HepG2 (cell line): ENCODE results near the gene CTNND2.

Source experiments
- ARNTL ChIP-seq: sonication (generic); formaldehyde crosslinking; IDR thresholded peaks from 2 replicates; pipeline ENCODE4 v1.4.0; 2020; ENCODE audit warnings: mild to moderate bottlenecking, missing genetic modification reagents
- CBX2 ChIP-seq, 2 experiments: fragments of 200-600 bp in 1 of 2; sonication (generic); formaldehyde crosslinking in 1 of 2; IDR thresholded peaks; 2 replicates each; pipeline versions ENCODE4 v1.7.0 to v1.8.1; 2018 to 2022; ENCODE audit warnings: low read depth in 2 of 2, low read length in 1 of 2, mild to moderate bottlenecking in 1 of 2, missing genetic modification reagents in 1 of 2
- ELF1 ChIP-seq: sonication (generic); formaldehyde crosslinking; IDR thresholded peaks from 2 replicates; pipeline ENCODE4 v1.4.0; 2020; ENCODE audit warnings: missing genetic modification reagents
- HCFC1 ChIP-seq: fragments of 150-350 bp; IDR thresholded peaks from 2 replicates; pipeline ENCODE4 v1.6.1; 2014; ENCODE audit warnings: low read depth, low read length
- PHF8 ChIP-seq: sonication (generic); formaldehyde crosslinking; IDR thresholded peaks from 2 replicates; pipeline ENCODE4 v1.5.0; 2020; ENCODE audit warnings: missing genetic modification reagents
- POLR2G ChIP-seq: fragments of 200-400 bp; formaldehyde crosslinking; IDR thresholded peaks from 2 replicates; pipeline ENCODE4 v1.6.1; 2018; ENCODE audit warnings: mild to moderate bottlenecking, low read depth, low read length, moderate library complexity
- SUZ12 ChIP-seq: fragments of 150-350 bp; IDR thresholded peaks from 2 replicates; pipeline ENCODE4 v1.6.1; 2014; ENCODE audit warnings: low read depth, low read length
- ZNF12 ChIP-seq: sonication (generic); formaldehyde crosslinking; IDR thresholded peaks from 2 replicates; pipeline ENCODE4 v1.5.0; 2020; ENCODE audit warnings: missing genetic modification reagents
- TF ChIP-seq, protein P1 (sequence below): sonication (generic); formaldehyde crosslinking; IDR thresholded peaks from 2 replicates; pipeline ENCODE4 v1.4.0; 2020; ENCODE audit warnings: missing genetic modification reagents
- TF ChIP-seq, protein P2 (sequence below), 2 experiments: sonication (generic) in 1 of 2; formaldehyde crosslinking in 1 of 2; IDR thresholded peaks; 2 replicates each; pipeline versions ENCODE4 v1.5.1 to v1.6.1; 2011 to 2020; ENCODE audit warnings: borderline replicate concordance in 1 of 2, low read depth in 1 of 2, low read length in 1 of 2, mild to moderate bottlenecking in 1 of 2, missing genetic modification reagents in 1 of 2, moderate library complexity in 1 of 2
- TF ChIP-seq, protein P3 (sequence below): IDR thresholded peaks from 2 replicates; pipeline ENCODE4 v1.6.1; 2016; ENCODE audit warnings: control low read depth
- TF ChIP-seq, protein P4 (sequence below): sonication (generic); formaldehyde crosslinking; IDR thresholded peaks from 2 replicates; pipeline ENCODE4 v1.5.1; 2020; ENCODE audit warnings: missing genetic modification reagents, mild to moderate bottlenecking, borderline replicate concordance
- TF ChIP-seq, protein P5 (sequence below): sonication (generic); formaldehyde crosslinking; IDR thresholded peaks from 2 replicates; pipeline ENCODE4 v1.5.0; 2020; ENCODE audit warnings: mild to moderate bottlenecking, missing genetic modification reagents, moderate library complexity
- TF ChIP-seq, protein P6 (sequence below): fragments of 450-650 bp; IDR thresholded peaks from 2 replicates; pipeline ENCODE4 v1.6.1; 2016

DNA sequence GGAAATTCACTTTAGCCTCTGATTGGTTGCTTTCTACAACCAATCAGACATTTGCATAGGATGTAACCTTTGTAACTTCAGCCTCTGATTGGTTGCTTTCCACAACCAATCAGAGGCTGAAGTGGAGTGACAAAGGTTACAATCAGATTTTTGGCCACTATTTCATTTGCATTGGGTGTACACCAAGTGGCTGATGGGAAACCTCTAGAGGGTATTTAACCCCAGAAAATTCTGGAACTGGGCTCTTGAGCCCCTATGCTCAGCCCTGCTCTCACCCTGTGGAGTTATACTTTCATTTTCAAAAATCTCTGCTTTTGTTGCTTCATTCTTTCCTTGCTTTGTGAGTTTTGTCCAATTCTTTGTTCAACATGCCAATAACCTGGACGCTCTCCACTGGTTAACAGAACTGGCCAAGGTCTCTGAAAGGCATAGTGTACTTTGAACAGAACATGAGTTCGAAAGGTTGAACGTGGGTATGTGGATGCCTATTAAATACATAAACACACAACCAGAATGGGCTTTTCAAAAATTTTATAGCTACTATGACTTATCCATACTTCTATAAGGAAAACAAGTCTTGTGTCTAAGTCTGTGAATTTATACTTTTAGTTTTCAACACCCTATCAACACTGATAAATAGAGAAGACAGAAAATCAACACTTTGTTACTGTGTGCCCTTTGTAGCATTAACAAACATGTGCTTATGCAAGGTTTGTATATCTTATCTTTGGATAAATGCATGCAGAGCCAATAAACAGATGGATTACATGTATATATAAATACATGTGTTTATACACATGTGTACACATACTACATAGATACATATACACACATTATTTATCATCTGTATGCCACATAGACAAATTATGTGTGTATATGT lies 568.1 kb downstream of the CTNND2 start:
- TF ChIP-seq, protein P1, sequence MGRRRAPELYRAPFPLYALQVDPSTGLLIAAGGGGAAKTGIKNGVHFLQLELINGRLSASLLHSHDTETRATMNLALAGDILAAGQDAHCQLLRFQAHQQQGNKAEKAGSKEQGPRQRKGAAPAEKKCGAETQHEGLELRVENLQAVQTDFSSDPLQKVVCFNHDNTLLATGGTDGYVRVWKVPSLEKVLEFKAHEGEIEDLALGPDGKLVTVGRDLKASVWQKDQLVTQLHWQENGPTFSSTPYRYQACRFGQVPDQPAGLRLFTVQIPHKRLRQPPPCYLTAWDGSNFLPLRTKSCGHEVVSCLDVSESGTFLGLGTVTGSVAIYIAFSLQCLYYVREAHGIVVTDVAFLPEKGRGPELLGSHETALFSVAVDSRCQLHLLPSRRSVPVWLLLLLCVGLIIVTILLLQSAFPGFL (CRISPR knock-in tag) = no peak
- TF ChIP-seq ZNF12 (CRISPR knock-in tag) (no peak), ARNTL (no peak), POLR2G (no peak), ELF1 (CRISPR knock-in tag) (no peak), HCFC1 (no peak), SUZ12 (no peak), CBX2 (IDR thresholded peaks at IDR 0.05; ENCODE audit: low read depth, low read length) (no peak), CBX2 (CRISPR knock-in tag; IDR thresholded peaks at IDR 0.05; ENCODE audit: low read depth) (no peak), PHF8 (CRISPR knock-in tag) (no peak)
- TF ChIP-seq, protein P2, sequence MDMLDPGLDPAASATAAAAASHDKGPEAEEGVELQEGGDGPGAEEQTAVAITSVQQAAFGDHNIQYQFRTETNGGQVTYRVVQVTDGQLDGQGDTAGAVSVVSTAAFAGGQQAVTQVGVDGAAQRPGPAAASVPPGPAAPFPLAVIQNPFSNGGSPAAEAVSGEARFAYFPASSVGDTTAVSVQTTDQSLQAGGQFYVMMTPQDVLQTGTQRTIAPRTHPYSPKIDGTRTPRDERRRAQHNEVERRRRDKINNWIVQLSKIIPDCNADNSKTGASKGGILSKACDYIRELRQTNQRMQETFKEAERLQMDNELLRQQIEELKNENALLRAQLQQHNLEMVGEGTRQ (IDR thresholded peaks at IDR 0.05; ENCODE audit: low read depth, low read length) = no peak
- TF ChIP-seq, protein P2 (CRISPR knock-in tag; IDR thresholded peaks at IDR 0.05; ENCODE audit: borderline replicate concordance) = no peak
- TF ChIP-seq, protein P3, sequence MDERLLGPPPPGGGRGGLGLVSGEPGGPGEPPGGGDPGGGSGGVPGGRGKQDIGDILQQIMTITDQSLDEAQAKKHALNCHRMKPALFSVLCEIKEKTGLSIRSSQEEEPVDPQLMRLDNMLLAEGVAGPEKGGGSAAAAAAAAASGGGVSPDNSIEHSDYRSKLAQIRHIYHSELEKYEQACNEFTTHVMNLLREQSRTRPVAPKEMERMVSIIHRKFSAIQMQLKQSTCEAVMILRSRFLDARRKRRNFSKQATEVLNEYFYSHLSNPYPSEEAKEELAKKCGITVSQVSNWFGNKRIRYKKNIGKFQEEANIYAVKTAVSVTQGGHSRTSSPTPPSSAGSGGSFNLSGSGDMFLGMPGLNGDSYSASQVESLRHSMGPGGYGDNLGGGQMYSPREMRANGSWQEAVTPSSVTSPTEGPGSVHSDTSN (CRISPR knock-in tag) = no peak
- TF ChIP-seq, protein P4, sequence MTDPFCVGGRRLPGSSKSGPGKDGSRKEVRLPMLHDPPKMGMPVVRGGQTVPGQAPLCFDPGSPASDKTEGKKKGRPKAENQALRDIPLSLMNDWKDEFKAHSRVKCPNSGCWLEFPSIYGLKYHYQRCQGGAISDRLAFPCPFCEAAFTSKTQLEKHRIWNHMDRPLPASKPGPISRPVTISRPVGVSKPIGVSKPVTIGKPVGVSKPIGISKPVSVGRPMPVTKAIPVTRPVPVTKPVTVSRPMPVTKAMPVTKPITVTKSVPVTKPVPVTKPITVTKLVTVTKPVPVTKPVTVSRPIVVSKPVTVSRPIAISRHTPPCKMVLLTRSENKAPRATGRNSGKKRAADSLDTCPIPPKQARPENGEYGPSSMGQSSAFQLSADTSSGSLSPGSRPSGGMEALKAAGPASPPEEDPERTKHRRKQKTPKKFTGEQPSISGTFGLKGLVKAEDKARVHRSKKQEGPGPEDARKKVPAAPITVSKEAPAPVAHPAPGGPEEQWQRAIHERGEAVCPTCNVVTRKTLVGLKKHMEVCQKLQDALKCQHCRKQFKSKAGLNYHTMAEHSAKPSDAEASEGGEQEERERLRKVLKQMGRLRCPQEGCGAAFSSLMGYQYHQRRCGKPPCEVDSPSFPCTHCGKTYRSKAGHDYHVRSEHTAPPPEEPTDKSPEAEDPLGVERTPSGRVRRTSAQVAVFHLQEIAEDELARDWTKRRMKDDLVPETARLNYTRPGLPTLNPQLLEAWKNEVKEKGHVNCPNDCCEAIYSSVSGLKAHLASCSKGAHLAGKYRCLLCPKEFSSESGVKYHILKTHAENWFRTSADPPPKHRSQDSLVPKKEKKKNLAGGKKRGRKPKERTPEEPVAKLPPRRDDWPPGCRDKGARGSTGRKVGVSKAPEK (CRISPR knock-in tag) = no peak
- TF ChIP-seq, protein P5, sequence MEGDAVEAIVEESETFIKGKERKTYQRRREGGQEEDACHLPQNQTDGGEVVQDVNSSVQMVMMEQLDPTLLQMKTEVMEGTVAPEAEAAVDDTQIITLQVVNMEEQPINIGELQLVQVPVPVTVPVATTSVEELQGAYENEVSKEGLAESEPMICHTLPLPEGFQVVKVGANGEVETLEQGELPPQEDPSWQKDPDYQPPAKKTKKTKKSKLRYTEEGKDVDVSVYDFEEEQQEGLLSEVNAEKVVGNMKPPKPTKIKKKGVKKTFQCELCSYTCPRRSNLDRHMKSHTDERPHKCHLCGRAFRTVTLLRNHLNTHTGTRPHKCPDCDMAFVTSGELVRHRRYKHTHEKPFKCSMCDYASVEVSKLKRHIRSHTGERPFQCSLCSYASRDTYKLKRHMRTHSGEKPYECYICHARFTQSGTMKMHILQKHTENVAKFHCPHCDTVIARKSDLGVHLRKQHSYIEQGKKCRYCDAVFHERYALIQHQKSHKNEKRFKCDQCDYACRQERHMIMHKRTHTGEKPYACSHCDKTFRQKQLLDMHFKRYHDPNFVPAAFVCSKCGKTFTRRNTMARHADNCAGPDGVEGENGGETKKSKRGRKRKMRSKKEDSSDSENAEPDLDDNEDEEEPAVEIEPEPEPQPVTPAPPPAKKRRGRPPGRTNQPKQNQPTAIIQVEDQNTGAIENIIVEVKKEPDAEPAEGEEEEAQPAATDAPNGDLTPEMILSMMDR (CRISPR knock-in tag) = no peak
- TF ChIP-seq, protein P6, sequence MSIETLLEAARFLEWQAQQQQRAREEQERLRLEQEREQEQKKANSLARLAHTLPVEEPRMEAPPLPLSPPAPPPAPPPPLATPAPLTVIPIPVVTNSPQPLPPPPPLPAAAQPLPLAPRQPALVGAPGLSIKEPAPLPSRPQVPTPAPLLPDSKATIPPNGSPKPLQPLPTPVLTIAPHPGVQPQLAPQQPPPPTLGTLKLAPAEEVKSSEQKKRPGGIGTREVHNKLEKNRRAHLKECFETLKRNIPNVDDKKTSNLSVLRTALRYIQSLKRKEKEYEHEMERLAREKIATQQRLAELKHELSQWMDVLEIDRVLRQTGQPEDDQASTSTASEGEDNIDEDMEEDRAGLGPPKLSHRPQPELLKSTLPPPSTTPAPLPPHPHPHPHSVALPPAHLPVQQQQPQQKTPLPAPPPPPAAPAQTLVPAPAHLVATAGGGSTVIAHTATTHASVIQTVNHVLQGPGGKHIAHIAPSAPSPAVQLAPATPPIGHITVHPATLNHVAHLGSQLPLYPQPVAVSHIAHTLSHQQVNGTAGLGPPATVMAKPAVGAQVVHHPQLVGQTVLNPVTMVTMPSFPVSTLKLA = 0 out of 2 replicates have a peak, but pooled peaks have one; percentile 4
